Ammon's horn (tissue), 1 donor: ENCODE data around the gene MAMDC4.

Source experiments
- DNase-seq: peaks from one replicate; pipeline ENCODE4 v3.0.0-alpha.2; 2016; ENCODE audit warnings: low spot score

The MAMDC4 gene

GRCh38 chr9:136890661-136891060, 38.5 kb downstream of the MAMDC4 start:
- DNase-seq: no peak

GRCh38 chr9:136896027-136896426, 43.9 kb downstream of the MAMDC4 start:
- DNase-seq: no peak

GRCh38 chr9:136898483-136899100, 46.4 kb downstream of the MAMDC4 start:
- no peak for DNase-seq

GRCh38 chr9:136899196-136899595, 47.0 kb downstream of the MAMDC4 start:
- DNase-seq: no peak

- DNase-seq: no peak
Observed at GRCh38 chr9:136900556-136900955, 48.4 kb downstream of the MAMDC4 start.

- DNase-seq: no peak
Observed at GRCh38 chr9:136900988-136901515, 48.9 kb downstream of the MAMDC4 start.

GRCh38 chr9:136901516-136902258, 49.5 kb downstream of the MAMDC4 start:
- no peak for DNase-seq

GRCh38 chr9:136902259-136902821, 50.2 kb downstream of the MAMDC4 start:
- no peak for DNase-seq

- DNase-seq: no peak
Observed at GRCh38 chr9:136903041-136903554, 51.0 kb downstream of the MAMDC4 start.

GRCh38 chr9:136906266-136906665, 54.1 kb downstream of the MAMDC4 start:
- DNase-seq: no peak

GRCh38 chr9:136907011-136907914, 55.1 kb downstream of the MAMDC4 start:
- DNase-seq: no peak
